Mesodermal cell (in vitro differentiated cells): ENCODE measurements around the gene MDK.

ENCODE experiments used
- H3K27ac ChIP-seq: 2 replicates; pipeline ENCODE4 v1.7.0; 2013; ENCODE audit warnings: mild to moderate bottlenecking, low read depth, low read length, moderate library complexity; ENCODE audit not compliant: severe bottlenecking
- H3K36me3 ChIP-seq: 2 replicates; pipeline ENCODE4 v1.7.1; 2013; ENCODE audit warnings: mild to moderate bottlenecking, low read length, moderate library complexity; ENCODE audit not compliant: control insufficient read depth, insufficient read depth
- H3K4me1 ChIP-seq: one replicate; pipeline ENCODE4 v1.7.1; 2013; ENCODE audit warnings: mild to moderate bottlenecking, low read length; ENCODE audit not compliant: insufficient read depth, control insufficient read depth, poor library complexity, severe bottlenecking
- H3K4me3 ChIP-seq: 2 replicates; pipeline ENCODE4 v1.7.0; 2013; ENCODE audit warnings: low read length, control low read depth, mild to moderate bottlenecking; ENCODE audit not compliant: insufficient read depth, poor library complexity, severe bottlenecking; ENCODE audit errors: extremely low read depth
- H3K9me3 ChIP-seq: 2 replicates; pipeline ENCODE4 v1.7.1; 2013; ENCODE audit warnings: mild to moderate bottlenecking, low read length, moderate library complexity; ENCODE audit not compliant: control insufficient read depth
- WGBS, 2 experiments: methylation state at CpG; one replicate each; pipeline ENCODE4 v1.1.5; 2013; ENCODE audit warnings: missing lambda C conversion rate in 2 of 2; ENCODE audit not compliant: insufficient coverage in 2 of 2; 5-methylcytosine and 5-hydroxymethylcytosine counted together

Gene MDK

DNA sequence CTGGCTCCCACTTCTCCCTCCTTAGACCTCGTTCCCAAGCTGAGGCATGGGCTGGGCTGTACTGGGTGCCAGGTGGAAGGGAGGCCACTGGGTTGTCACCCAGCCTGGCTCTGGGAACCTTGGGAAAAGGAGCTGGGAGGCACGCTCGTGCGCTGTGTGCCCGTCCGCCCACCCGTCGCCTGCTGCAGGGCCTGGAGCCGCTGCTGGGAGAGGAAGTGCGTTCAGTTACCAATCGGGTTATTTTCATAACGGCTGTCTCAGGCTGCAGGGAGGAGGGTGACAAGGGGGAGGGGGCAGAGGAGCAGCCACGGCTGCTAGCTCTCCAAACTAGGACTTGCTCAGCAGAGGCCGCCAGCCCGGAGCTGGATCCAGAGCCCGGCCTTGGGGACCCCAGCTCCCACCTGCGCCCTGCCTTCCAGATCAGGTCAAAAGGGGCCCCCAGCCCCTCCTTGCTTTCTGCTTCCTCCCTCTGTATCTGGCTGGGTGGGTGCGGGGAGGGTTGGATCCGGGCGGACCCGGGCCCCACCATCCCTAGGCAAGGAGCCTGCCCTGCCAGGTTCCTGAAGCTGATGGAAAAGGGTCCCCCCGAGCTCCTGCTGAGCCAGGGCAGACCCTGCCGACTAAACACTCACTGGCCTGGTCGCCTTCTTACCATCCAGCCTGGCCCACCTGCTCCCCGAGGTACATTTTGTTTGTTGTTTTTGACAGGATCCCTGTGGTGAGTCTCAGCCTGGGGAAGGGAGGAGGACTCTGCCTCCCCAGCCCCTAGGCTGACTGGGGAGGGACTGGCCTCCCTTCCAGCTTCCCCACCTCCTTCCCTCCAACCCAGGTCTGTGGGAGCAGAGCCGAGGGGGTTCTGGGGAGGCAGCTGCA, 19.9 kb upstream of the MDK start:
- Histone ChIP-seq H3K4me1 (peaks cover 42% of the 10 kb centered on the region), H3K27ac (peak overlapping the region; percentile 74), H3K4me3 (no peak overlapping the region), H3K9me3 (no peaks in the 10 kb centered on the region), H3K36me3 (peaks cover 12% of the 10 kb centered on the region)
- 67 to 73% methylated on average over 18 to 19 of the region's 26 CpGs for WGBS, 2 experiments

DNA sequence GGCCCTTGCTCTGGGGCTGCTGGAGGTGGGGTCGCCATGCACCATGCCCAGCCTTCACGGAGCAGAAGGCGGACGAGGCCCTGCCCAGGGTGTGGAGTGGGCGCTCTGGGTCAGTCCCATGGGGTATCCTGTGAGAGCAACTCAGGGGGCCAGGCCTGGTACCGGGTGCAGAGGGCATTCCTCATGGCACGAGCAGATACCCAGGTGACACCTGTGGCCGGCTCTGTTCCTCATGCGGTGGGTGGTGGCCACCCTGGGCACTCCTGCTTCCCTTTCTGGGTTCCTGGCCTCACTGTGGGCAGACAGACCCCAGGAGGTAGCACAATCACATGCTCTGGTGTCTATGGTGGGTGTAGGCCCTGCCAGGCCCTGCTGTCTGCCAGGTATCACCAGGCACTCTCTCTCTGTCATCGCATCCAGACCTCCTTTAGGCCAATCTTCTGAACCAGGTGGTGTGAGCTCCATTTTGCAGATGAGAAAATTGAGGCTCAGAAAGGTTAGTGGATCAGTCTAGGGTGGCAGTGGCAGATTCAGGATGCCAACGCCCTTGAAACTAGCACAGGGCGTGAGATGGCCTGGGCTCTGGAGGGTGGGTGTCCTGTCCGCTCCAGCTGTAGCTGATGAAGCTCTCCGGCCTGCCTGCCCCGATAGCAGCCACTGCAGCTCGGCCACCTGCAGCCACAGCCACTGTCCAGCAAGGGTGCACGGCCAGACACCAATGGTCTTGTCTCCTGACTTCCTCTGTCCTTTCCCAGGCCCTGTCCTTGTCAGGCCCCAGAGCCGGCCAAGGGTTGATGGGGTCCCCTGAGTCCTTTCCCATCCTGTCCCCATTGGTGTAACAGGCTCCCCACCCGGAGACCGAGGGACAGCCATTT, 19.1 kb upstream of the MDK start:
- peaks cover 34% of the 10 kb centered on the region for H3K4me1 ChIP-seq
- WGBS, 2 experiments, result 95% methylated on average over 19 of the region's 20 CpGs
- peak overlapping the region; percentile 86 for H3K27ac ChIP-seq
- no peaks in the 10 kb centered on the region for H3K9me3 ChIP-seq
- no peak overlapping the region for H3K4me3 ChIP-seq
- H3K36me3 ChIP-seq, result peaks cover 12% of the 10 kb centered on the region

DNA sequence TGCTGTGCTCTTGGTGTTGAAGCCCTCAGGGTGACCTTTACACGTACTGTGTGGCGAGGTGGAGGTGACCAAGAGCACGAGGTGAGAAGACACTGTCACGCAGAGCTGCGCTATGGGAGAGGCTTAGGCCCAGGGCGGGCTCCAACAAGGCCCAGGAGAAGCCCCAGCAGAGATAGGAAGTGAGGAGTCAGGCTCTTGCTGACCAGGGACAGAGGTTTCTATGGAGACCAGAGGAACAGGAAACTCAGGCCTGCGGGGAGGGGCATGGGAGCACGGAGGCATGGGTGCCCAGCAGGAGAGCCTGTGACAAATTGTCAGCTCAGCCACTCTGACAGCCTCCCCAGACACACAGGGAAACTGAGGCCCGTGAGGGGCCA, 18.4 kb upstream of the MDK start:
- WGBS, 2 experiments, result 64 to 66% methylated on average over 9 of the region's 9 CpGs
- H3K36me3 ChIP-seq, result peaks cover 15% of the 10 kb centered on the region
- H3K9me3 ChIP-seq, result no peaks in the 10 kb centered on the region
- peaks cover 34% of the 10 kb centered on the region for H3K4me1 ChIP-seq
- no peak overlapping the region for H3K4me3 ChIP-seq
- peak overlapping the region; percentile 86 for H3K27ac ChIP-seq

DNA sequence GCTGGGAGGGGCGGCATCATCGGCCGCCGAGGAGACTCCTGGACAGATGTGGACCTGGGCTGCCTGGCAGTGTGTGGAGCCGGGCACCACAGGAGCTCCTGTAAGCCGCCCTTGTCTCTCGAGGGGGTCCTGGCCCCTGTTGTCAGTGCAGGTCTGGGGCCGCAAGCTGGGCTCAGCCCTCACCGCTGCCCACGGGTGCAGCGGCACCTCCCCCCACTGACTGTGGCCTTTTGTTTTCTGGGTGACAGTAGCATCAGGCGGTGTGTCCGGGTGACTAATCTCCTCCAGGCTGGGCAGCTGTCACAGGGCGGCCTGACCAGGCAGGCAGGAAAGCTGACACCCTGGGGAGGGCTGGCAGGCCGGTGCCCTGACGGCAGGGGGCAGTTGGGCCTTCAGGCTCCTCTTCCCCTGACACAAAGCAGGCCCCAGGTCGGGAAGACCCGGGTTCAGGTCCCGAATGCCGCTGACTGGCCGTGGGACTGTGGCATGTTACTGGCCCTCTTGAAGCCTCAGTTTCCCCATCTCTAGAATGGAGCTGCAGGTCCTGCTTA, 17.9 kb upstream of the MDK start:
- peaks cover 20% of the 10 kb centered on the region for H3K36me3 ChIP-seq
- no peak overlapping the region for H3K4me3 ChIP-seq
- H3K27ac ChIP-seq, result peak overlapping the region; percentile 86
- WGBS, 2 experiments, result 82 to 89% methylated on average over 18 to 21 of the region's 21 CpGs
- H3K9me3 ChIP-seq, result no peaks in the 10 kb centered on the region
- H3K4me1 ChIP-seq, result peaks cover 34% of the 10 kb centered on the region

DNA sequence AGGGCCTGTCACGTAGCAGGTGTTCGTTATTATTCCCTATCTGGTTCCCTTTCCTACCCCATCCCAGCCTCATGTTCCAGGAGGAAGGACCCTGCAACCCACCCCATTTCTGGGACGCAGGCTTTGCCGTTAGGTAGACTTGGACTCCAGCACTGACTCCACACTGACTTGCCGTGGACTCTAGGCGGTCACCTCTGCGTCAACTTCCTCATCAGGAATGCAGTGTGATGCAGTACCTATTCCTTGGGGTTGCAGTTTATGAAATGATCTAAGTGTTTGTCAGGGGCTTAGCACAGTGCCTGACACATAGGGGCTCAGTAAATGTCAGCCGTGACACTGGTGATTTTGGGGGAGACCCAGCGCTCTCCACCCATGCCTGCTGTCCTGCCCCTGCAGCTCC, 17.4 kb upstream of the MDK start:
- Histone ChIP-seq H3K4me1 (peaks cover 35% of the 10 kb centered on the region), H3K9me3 (no peaks in the 10 kb centered on the region), H3K27ac (no peak overlapping the region), H3K4me3 (no peak overlapping the region), H3K36me3 (peaks cover 22% of the 10 kb centered on the region)
- WGBS, 2 experiments, result 92 to 96% methylated on average over 4 to 9 of the region's 9 CpGs

DNA sequence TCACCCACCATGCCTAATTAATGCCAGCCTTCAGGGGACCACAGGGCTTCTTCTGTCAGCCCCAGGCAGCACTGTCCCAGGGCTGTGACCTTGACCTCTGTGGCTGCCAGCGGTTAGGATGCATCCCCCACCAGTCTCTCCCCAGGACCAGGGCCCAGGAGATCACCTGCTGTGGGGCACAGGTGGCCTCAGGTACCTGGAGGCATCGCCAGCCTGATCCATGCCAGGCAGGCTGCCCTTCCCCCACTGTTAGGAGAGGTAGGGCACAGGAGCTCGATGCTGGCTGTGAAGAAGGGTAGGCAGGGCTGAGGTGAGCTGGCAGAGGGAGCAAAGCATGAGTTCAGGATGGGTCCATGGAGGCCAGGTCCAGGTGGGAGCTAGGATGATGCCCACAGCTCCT, 16.7 kb upstream of the MDK start:
- Histone ChIP-seq H3K4me3 (no peak overlapping the region), H3K36me3 (peaks cover 25% of the 10 kb centered on the region), H3K9me3 (no peaks in the 10 kb centered on the region), H3K4me1 (peaks cover 41% of the 10 kb centered on the region), H3K27ac (no peak overlapping the region)
- 93 to 100% methylated on average over 2 to 3 of the region's 3 CpGs for WGBS, 2 experiments

DNA sequence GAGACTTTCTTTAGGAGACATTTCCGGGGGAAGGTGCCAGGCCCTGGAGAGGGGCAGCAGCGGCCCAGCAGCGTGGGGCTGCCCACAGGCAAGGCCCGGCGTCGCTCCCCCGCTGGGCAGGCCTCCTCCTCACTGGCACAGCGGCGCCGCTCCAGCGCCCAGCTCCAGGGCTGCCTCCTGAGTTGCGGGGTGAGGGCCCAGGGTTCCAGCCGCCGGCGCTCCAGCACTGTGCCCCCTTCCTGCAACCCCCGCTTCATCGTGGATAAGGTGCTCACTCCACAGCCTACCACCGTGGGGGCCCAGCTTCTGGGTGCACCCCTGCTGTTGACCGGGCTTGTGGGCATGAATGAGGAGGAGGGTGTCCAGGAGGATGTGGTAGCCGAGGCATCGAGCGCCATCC, 15.2 kb upstream of the MDK start:
- 94 to 95% methylated on average over 17 to 22 of the region's 22 CpGs for WGBS, 2 experiments
- Histone ChIP-seq H3K4me3 (no peak overlapping the region), H3K36me3 (peaks cover 37% of the 10 kb centered on the region)

DNA sequence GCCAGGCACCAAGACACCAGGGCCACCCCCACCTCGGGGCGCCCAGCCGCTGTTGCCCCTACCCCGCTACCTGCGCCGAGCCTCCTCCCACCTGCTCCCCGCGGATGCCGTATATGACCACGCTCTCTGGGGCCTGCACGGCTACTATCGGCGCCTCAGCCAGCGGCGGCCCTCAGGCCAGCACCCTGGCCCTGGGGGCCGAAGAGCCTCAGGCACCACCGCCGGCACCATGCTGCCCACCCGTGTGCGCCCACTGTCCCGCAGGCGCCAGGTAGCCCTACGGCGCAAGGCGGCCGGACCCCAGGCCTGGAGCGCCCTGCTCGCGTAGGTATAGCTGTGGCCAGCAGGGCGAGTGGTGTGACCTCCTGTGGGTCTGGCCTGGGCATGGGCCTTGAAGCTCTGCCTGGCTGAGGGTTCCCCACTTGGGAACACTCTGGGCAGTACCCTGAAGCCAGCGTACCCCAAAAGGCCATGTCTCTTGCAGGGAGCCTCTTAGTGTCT, 14.8 kb upstream of the MDK start:
- 96 to 97% methylated on average over 28 to 30 of the region's 31 CpGs for WGBS, 2 experiments
- H3K27ac ChIP-seq, result no peak overlapping the region
- no peak overlapping the region for H3K4me3 ChIP-seq
- H3K4me1 ChIP-seq, result peaks cover 36% of the 10 kb centered on the region
- H3K36me3 ChIP-seq, result peaks cover 41% of the 10 kb centered on the region
- H3K9me3 ChIP-seq, result no peaks in the 10 kb centered on the region

More for the DNA sequence above, 15.2 kb upstream of the MDK start:
- no peaks in the 10 kb centered on the region for H3K9me3 ChIP-seq
- H3K4me1 ChIP-seq, result peaks cover 40% of the 10 kb centered on the region
- H3K27ac ChIP-seq, result no peak overlapping the region

DNA sequence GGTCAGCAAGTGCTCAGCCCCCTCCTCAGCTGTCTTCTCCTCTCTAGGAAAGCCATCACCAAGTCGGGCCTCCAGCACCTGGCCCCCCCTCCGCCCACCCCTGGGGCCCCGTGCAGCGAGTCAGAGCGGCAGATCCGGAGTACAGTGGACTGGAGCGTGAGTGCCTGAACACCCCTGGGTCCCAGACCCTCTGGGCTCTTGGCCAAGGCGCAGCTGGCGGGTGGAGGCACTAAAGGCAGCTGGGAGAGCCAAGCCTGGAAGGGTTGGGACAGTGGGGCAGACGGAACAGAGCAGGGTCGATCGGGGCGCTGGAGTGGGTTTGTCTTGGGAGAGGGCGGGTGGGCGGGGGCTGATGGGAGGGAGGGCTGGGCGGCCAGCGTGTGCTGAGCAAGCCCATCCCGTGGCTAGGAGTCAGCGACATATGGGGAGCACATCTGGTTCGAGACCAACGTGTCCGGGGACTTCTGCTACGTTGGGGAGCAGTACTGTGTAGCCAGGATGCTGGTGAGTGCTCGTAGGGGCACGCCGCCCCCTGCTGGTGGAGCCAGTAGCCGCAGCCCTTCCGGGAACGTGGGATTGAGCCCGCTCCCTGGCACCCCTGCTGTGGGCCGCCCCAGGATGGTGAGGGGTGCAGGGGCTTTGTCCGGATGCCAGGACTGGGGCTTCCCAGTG, 14.1 kb upstream of the MDK start:
- peaks cover 45% of the 10 kb centered on the region for H3K36me3 ChIP-seq
- H3K4me1 ChIP-seq, result peaks cover 29% of the 10 kb centered on the region
- 35 to 56% methylated on average over 19 to 23 of the region's 32 CpGs for WGBS, 2 experiments
- H3K4me3 ChIP-seq, result no peak overlapping the region
- H3K9me3 ChIP-seq, result no peaks in the 10 kb centered on the region
- peak overlapping the region; percentile 23 for H3K27ac ChIP-seq

DNA sequence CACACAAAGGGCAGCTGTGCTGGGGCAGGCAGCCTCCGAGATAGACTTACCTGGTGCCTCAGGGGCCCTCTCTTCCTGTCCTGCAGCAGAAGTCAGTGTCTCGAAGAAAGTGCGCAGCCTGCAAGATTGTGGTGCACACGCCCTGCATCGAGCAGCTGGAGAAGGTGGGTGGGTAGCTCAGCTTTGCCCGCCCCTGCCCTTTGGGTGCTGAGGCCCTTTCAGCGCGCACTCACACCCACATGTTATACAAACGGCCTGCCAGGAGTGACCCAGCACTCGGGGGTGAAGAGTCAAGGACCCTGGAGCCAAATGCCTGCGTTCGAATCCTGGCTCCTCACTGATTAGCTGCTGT, 13.6 kb upstream of the MDK start:
- H3K36me3 ChIP-seq, result peaks cover 49% of the 10 kb centered on the region
- peaks cover 24% of the 10 kb centered on the region for H3K4me1 ChIP-seq
- no peaks in the 10 kb centered on the region for H3K9me3 ChIP-seq
- no peak overlapping the region for H3K27ac ChIP-seq
- WGBS, 2 experiments, result 92 to 97% methylated on average over 11 of the region's 12 CpGs
- H3K4me3 ChIP-seq, result no peak overlapping the region
